GM19351 (cell line): Measurements from ENCODE around the gene SLC31A2.
A peak's percentile ranks its signal among the peaks of the same experiment; 100 is the strongest.
"Not testable (repeated sequence)": the region's sequence is repeated elsewhere in the genome, so short reads cannot be mapped to it uniquely, and the experiment has no call there.

Experiments
- ATAC-seq: cut with Tn5 transposase; IDR thresholded peaks from one replicate; pipeline ENCODE4 v1.9.1; 2021; ENCODE audit warnings: mild to moderate bottlenecking, moderate library complexity; ENCODE audit not compliant: unreplicated experiment

The SLC31A2 gene, protein sequence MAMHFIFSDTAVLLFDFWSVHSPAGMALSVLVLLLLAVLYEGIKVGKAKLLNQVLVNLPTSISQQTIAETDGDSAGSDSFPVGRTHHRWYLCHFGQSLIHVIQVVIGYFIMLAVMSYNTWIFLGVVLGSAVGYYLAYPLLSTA

DNA sequence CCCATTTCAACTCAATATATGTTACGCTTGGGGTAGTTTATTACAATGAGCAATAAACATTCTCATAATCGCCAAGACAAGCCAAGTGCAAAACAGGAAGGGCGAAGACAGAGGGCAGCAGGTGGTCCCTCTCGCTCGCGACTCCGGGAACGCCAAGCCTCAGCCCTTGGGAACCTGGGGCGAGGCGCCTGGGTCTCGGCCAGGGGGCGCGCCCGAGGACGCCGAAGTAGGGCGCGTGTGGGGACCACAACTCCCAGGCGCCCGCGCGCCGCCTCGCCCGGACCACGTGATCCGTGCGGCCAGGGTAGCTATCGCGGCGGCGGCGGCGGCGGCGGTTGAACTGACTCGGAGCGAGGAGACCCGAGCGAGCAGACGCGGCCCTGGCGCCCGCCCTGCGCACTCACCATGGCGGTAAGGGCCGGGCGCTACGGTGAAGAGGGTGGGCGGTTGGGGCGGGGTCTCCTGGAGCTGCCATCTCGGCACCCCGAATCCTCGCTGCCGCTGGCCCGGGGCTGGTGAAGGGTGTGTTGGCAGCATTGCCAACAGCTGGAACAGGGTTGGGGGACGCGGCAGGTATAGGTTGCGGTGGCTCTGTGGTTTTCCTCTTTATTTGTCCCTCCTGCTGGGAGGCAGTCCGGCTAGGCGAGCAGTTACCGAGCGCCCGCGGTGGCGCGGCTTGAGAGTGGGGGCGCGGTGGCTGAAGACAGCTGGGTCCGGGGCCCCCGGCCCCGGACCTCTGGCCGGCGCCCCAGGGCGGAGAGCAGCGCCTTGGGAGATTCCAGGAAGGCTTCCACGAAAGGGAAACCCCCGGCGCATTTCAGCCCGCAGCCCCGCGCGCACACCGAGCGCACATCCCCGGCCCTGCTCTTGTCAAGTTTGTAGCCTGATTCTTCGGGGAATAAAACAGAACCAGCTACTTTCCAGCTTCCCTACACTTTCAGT, at the start of gene SLC31A2:
TSS of gene SLC31A2 (plus strand) at position 338 of the 942 bp plus-strand sequence. CDS start at position 406, 68 bp downstream.
- ATAC-seq, result peak; percentile 97

DNA sequence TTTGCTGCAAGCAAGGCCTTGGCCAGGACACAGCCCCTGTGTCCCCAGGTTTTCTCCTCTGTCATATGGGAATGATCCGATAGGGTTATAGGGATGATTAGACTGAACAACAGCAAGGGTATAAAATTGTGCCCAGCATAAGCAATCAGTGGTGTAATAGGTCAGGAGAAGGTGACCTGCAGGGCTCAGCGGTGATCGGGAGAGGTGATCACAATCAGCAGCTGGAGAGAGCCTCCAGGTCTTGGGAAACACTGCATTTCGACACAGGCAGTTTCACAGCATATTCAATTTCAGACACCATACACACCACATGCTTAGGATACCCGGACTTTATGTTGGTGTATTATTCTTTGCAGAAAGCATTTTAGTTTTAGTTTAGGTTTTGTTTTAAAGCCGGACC, 45.5 kb upstream of the SLC31A2 start:
- ATAC-seq, result not testable (repeated sequence)

DNA sequence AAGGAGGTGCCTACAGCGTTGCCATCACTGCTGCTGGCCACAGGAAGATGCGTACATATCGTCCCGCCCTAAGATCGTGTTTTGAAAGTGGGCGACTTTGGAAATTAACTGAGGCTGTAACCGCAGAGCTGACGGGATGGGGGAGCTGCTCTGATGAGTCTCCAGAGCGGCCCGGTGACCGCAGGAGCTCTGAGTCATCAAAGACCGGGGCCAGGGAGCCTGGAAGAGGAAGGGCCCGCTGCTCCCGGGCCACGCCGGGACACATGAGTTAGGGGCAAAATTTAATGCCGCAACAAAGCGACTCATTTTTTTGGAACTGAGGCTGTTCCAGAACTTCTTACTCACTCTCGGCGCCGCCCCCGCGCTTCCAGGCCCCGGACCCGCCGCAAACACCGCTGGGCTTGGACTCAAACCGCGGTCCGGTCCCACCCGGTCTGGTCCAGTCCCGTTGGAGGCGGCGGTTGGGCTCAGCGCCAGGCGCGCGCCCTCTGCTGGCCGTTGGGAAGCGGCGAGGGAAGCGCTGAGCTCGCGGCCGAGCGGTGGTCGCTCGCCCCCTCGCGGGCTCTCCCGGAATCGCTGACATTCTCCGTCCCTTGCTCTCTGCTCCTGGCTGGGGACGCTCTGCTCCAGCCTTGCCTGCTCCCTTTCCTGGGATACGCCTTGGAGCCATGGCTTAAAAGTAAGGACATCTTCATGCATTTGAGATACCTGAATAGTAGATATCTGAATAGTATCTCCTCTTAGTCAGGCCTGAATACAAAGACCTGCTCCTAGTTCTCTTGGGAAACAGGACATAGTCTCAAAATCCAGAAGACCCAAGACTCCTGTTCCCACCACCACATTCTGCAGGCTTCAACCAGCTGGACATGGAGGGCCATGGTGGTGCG, 39.5 kb upstream of the SLC31A2 start:
- ATAC-seq, result peak; percentile 72

DNA sequence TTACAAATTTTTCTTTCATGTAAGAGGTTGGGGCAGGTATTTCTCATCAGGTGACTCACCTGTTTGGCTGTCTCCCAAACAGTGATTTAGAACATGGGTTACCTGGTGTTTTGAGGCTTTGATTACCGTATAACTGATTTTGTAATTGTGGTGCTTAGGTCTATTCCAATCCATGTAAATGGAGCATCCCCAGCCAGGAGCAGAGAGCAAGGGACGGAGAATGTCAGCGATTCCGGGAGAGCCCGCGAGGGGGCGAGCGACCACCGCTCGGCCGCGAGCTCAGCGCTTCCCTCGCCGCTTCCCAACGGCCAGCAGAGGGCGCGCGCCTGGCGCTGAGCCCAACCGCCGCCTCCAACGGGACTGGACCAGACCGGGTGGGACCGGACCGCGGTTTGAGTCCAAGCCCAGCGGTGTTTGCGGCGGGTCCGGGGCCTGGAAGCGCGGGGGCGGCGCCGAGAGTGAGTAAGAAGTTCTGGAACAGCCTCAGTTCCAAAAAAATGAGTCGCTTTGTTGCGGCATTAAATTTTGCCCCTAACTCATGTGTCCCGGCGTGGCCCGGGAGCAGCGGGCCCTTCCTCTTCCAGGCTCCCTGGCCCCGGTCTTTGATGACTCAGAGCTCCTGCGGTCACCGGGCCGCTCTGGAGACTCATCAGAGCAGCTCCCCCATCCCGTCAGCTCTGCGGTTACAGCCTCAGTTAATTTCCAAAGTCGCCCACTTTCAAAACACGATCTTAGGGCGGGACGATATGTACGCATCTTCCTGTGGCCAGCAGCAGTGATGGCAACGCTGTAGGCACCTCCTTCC, 37.9 kb upstream of the SLC31A2 start:
- peak; percentile 73 for ATAC-seq

DNA sequence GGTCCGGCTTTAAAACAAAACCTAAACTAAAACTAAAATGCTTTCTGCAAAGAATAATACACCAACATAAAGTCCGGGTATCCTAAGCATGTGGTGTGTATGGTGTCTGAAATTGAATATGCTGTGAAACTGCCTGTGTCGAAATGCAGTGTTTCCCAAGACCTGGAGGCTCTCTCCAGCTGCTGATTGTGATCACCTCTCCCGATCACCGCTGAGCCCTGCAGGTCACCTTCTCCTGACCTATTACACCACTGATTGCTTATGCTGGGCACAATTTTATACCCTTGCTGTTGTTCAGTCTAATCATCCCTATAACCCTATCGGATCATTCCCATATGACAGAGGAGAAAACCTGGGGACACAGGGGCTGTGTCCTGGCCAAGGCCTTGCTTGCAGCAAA, 32.0 kb upstream of the SLC31A2 start:
- not testable (repeated sequence) for ATAC-seq

DNA sequence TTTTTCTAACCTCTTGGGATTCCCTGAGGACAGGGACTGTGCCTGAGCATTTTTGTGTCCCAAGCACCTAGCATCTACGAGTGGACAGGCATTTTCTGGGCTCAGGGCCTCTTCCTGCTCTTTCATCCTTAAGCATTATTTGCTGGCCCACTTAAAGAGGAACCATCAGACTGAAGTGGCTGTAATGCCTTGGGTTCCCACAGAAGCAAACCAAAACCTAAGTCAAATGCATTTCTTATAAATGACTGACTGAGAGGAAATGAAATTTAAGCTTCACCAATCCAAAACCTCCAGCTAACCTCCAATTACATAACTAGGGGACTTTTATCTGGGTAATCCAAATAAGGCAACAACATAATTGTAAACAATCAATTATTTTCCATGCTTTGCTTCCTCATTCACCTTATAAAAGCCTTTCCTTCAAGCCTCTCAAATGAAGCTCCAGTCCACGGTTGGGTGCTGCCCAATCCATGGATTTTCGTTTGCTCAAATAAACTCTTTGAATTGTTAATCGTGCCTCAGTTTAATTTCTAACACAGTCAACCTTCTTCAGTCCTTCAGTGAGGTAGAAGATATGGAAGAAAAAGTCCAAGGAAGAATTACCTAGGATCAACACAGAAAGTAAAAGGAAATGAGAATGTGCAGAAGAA, 25.3 kb upstream of the SLC31A2 start:
- no peak for ATAC-seq

DNA sequence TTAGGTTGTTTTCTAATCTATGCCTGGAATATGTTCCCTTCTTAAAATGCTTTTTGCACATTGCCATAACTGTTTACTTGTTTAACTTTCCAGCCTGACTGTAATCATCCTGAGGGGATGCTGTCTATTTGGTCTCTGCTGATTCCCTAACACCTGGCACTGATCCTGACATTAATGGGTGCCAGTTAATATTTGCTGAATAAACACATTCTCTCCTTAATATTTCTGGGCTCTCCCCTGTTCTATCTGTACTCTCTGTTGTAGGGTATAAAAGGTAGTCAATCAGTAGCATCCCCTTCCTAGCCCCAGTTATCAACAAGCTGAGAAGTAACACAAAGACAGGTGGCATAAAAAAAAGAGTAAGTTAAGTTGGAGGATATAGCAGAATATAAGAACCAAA, 21.3 kb upstream of the SLC31A2 start:
- ATAC-seq, result no peak

DNA sequence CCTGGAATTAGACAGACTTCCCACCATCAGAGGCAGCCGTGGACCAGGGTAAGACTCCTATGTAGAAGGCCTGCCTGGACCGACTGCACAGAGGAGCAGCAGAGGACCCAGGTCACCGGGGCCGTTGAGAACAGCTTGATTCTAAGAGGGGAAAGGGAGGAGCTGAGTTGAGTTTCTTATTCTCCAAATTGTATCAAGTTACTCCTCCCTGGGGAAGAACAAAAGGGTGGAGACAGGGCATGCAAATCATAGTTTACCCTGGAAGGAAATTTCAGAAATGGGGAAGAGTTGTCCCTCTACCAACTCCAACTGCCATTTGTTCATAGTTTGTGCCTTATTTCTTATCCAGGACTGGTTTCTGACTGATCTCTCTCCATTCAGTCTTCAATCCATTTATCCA, 20.9 kb upstream of the SLC31A2 start:
- ATAC-seq, result no peak

DNA sequence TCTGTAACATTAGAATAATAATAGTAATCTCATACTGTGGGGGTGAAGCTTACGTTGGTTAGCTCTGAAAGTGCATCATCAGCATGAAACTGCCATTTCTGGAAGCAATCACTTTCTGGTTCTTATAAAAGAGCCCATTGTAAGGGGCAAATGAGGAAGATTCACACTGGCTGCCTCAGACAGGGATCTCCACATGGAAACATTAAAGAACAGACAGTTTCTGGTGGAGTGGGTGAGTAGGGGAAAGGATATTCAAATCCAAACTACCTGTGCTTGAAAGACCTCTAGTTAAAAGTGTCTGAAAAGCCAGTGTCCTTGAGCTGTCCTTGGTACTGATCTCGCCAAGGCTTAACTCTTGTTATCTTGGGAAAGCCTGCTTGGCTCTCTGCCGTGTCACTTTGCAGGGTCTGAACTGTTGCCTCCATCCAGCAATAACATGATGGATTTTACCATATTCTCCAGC, 19.1 kb upstream of the SLC31A2 start:
- ATAC-seq, result no peak

DNA sequence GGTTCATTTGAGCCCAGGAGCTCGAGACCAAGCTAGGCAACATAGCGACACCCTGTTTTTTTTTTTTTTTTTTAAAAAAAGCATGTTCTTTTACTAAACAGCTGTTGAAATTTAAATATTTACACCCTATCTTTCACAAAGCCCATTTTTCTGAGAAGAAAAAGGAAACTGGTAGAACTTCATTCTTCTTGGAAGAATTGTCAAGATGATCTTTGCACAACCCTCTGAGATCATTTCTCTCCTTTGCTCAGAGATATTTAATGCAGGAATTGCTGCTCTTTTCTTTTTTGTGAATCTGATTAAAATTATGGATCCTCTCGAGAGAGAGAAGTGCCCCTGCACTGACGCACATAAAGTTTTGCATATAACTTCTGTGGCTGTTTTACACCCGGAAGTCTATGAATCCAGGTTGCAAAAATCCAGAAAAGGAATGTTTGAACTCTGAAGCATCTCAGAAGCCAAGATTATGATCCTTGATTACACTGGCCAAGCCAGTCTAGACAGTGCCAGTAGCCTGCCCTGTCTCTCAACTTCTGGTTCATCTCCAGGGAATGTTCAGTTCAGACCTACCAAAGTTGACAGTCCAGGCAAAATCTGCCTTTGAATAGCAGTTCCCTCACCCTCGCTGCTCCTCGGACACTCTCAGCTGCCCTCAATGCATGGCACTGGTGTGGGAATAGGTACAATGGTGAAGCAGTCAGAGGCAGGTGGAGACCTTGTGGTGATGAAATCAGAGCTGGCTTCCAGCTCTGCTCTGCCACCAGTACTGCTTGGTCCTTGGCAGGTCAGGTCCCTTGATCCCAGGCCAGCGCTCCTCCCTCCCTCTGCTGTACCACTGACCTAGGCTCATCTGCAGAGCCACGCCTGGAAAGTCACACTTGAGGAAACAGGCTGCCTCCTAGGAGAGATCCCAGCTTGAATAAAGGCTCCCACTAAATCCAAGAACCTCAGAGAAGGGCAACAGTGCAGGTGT, 13.3 kb upstream of the SLC31A2 start:
- no peak for ATAC-seq

DNA sequence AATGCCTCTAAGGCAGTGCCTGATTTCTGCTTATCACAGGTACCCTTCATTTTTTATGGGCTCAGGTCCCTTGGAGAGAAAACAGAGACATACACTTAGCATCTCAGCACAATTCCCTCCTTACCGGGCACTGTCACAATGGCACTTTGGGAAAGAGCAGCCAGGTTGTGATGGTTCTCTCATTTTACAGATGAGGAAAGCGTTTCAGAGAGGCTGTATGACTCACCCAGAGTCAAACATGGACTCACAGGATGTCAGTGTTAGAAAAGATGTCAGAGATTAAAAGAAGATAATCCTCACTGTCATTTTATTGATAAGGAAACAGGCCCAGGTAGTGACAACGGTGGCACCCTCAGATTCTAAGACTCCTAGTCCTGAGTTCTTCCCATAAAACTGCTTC, 12.0 kb upstream of the SLC31A2 start:
- no peak for ATAC-seq

DNA sequence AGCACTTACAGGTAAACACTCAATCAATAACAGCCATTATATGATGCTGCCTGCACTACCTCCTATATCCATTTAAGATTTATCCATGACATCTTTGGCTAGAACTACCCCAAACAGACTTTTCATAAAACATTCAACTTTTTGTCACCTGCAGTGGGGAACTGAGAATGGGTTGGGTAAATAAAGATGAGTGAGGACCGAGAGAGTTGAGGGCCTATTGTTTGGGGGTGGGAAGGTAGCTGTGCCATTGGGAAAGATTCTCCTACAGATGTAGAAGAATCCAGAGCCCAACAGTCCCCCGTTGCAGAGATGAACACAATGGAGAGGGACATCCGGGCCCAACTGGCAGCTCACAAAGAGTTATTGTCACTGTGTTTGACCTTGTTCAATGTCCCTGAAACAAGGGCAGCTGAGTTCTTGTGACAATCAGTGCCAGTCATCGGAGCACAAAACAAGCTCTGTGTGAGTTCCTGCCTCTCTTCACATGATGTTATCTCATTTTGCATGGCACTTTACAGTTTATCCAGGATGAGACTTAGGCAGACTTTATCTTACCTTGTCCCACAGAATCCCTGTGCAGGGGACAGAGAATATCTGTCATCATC, 11.5 kb upstream of the SLC31A2 start:
- no peak for ATAC-seq

DNA sequence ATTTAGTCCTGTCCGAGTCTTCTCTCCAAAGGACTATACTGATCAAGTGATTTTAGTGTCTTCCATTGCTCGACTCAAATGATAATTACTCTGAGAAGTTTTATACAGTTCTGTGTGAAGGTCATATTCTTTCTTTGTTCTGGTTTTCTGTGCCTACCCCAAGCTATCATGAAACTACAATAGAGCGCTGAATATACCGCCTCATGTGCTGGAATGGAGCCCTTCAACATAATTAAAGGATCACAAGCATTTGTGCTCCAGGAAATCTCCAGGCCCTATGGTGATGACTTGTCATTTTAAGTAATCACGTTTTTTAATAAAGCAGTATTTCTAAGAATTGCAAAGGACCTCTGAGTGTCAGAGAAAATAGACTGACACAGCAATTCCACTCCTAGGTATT, 10.9 kb upstream of the SLC31A2 start:
- ATAC-seq, result no peak

DNA sequence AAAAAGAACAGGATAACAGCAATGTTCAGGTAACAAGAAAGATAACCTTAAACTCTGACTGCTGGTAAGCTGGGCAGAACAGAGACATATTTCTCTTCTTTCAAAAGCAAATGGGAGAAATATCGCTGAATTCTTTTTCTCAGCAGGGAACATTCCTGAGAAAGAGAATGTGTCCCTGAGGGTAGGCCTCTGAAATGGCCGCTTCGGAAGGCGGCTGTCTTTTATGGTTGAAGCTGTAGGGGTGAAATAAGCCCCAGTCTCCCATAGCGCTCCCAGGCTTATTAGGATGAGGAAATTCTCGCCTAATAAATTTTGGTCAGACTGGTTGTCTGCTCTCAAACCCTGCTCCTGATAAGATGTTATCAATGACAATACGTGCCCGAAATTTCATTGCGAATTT, 9.9 kb upstream of the SLC31A2 start:
- ATAC-seq, result not testable (repeated sequence)

DNA sequence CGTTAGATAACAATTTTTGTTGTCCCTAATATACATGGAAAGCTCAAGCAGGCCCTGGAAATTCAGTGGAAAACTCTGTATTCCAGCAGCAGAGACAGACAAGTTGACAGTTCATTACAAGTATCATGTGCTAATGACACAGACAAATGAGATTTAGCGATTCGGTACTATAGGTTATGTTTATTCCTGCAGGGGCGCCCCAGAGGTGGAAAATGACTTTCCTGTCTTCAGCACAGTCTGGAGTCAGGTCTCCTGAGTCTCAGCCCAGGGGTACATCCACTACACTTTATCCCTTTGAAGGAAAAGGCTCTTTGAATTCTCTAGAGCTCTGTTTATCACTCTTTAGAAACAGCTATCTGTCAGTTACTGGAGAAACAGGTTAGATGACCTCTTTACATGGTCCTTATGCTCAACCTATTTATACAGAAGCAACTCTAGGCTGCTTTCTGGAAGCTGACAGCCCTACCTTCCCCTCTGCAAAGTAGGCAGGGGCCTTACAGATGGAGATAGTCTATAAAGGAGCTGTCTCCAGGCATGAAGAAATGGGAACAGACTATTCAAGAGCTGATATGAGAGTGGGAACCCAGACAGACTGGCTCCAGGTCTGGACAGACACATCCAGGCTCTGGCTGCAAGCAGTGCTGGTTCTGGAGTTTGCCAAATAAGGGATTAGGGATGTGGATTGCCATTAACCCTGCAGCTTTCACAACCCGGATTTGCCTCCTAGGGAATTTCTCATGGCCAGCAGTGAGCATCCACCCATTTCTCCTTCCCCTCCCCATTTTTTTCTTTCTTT, 7.2 kb upstream of the SLC31A2 start:
- no peak for ATAC-seq

DNA sequence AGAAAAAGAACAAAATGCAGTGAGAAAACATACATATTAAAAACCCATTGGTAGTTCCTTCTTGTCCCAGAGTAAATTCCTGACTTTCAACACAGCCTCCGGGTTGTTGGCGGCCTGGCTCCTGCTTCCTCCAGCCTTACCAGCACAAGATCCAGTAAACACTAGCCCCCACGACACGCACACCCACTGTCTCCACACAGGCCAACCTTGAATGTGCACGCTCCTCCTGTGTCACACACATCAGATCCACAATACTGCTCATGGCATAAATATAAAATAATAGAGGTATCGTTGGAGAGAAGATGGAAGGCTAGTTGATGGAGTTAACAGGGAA, 2.5 kb upstream of the SLC31A2 start:
- ATAC-seq, result no peak

DNA sequence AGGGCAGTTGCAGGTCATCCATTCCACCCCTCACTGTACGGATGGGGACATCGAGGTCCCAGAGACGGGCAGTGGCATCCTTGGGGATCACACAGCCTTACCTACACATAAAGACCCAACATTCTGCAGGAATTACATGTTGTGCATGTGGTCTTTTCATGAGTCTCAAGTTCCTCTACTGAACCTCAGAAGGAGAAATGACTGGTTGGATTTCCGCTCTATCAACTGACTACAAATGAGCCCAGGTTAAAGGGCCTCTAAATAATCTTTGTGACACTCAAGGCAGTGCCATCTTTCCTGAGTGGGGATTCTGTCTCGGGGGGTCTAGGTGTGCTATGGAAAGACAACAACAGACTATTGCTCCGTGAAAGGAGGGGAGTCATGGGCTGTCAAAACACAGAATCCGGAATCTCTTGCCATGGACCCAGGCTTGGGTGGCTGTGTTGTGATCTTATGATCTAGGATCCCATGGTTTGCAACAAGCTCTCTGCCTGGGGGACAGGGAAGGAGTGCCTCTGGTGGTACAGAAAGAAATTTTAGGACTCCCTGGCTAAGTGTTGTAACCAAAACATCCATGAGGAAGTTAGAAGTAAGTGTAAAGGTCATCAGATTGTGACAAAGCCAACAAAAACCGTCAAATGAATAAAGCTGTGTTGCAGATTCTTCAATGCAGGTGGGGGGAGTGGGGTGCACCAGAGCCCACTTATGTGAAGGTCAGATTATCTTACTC, 1.9 kb upstream of the SLC31A2 start:
- ATAC-seq, result no peak
